AML-193 (cell line): ENCODE data around the gene ELMO1.

Experiments
- DNase-seq, 2 experiments: peaks; one replicate each; lab custom pipeline; 2025; lab: John Stamatoyannopoulos, UW

ELMO1 gene

GRCh38 chr7:36944838-36945237, 503.8 kb downstream of the ELMO1 start:
- DNase-seq: no peak

GRCh38 chr7:36943591-36944435, 504.9 kb downstream of the ELMO1 start:
- DNase-seq: no peak

GRCh38 chr7:36942955-36943354, 505.7 kb downstream of the ELMO1 start:
- DNase-seq: no peak

- no peak for DNase-seq
Observed at GRCh38 chr7:36942541-36942940, 506.1 kb downstream of the ELMO1 start.

GRCh38 chr7:36942025-36942424, 506.6 kb downstream of the ELMO1 start:
- DNase-seq: no peak

- no peak for DNase-seq
Observed at GRCh38 chr7:36941359-36941758, 507.3 kb downstream of the ELMO1 start.

GRCh38 chr7:36939816-36940215, 508.8 kb downstream of the ELMO1 start:
- DNase-seq: no peak

- no peak for DNase-seq
Observed at GRCh38 chr7:36937754-36938563, 510.7 kb downstream of the ELMO1 start.

GRCh38 chr7:36931892-36932291, 516.8 kb downstream of the ELMO1 start:
- DNase-seq: no peak

GRCh38 chr7:36929791-36930190, 518.9 kb downstream of the ELMO1 start:
- no peak for DNase-seq

- DNase-seq: no peak
Observed at GRCh38 chr7:36928718-36929117, 519.9 kb downstream of the ELMO1 start.

GRCh38 chr7:36928311-36928710, 520.4 kb downstream of the ELMO1 start:
- no peak for DNase-seq

- no peak for DNase-seq
Observed at GRCh38 chr7:36925691-36926090, 523.0 kb downstream of the ELMO1 start.

- DNase-seq: no peak
Observed at GRCh38 chr7:36925207-36925606, 523.5 kb downstream of the ELMO1 start.

- no peak for DNase-seq
Observed at GRCh38 chr7:36923943-36924436, 524.7 kb downstream of the ELMO1 start.

GRCh38 chr7:36923185-36923584, 525.5 kb downstream of the ELMO1 start:
- DNase-seq: no peak

GRCh38 chr7:36920433-36920832, 528.2 kb downstream of the ELMO1 start:
- DNase-seq: no peak

GRCh38 chr7:36919738-36920137, 528.9 kb downstream of the ELMO1 start:
- DNase-seq: no peak

GRCh38 chr7:36918591-36918990, 530.1 kb downstream of the ELMO1 start:
- no peak for DNase-seq

GRCh38 chr7:36916619-36917018, 532.0 kb downstream of the ELMO1 start:
- DNase-seq: no peak

GRCh38 chr7:36916116-36916515, 532.5 kb downstream of the ELMO1 start:
- DNase-seq: no peak

GRCh38 chr7:36911788-36912187, 536.9 kb downstream of the ELMO1 start:
- DNase-seq: no peak

GRCh38 chr7:36910859-36911258, 537.8 kb downstream of the ELMO1 start:
- DNase-seq: no peak
